Measurements from ENCODE around the gene PLBD2.

PLBD2 gene

GRCh38 chr12:113422030-113422885 is 63.9 kb downstream of the PLBD2 start, which contains the start of gene SDSL:
Gene SDSL, plus strand, starts transcription at chr12:113422380. Its CDS starts 5,603 bp downstream, at chr12:113427983.
- peak within 1 kb of the TSS; percentile 83 for H3K27ac ChIP-seq
- DNase-seq (ENCODE audit: low spot score): peak; percentile 91
- no peak for TF ChIP-seq CTCF (conservative IDR thresholded peaks at IDR 0.05; ENCODE audit: low read depth)
- POLR2A ChIA-PET (ENCODE audit: low non-redundant PET): interaction anchor here (0.6 to 0.7 kb wide), 2 partner anchors 17 to 34 kb away, joined by 4 to 8 read pairs; no protein-coding TSS in a partner anchor
- CTCF ChIA-PET: interaction anchor here (0.6 to 0.7 kb wide), 3 partner anchors 40 to 1279 kb away, joined by 3 read pairs; no protein-coding TSS in a partner anchor

GRCh38 chr12:113422886-113423669 is 64.7 kb downstream of the PLBD2 start:
- ChIA-PET POLR2A (ENCODE audit: low non-redundant PET) (interaction anchor here (0.7 kb wide), 1 partner anchor 18 kb away, joined by 8 read pairs; no protein-coding TSS in a partner anchor), CTCF (no interaction called here)
- no peak for DNase-seq (ENCODE audit: low spot score)
- TF ChIP-seq CTCF (conservative IDR thresholded peaks at IDR 0.05; ENCODE audit: low read depth): no peak
- peak overlapping the region; percentile 83 for H3K27ac ChIP-seq

- ChIA-PET CTCF (interaction anchor here (0.6 kb wide), 1 partner anchor 531 kb away, joined by 3 read pairs; no protein-coding TSS in a partner anchor), POLR2A (ENCODE audit: low non-redundant PET) (interaction anchor here (0.7 kb wide), 1 partner anchor 258 kb away, joined by 6 read pairs; no protein-coding TSS in a partner anchor)
- TF ChIP-seq CTCF (conservative IDR thresholded peaks at IDR 0.05; ENCODE audit: low read depth): no peak
- H3K27ac ChIP-seq: no peak overlapping the region
- no peak for DNase-seq (ENCODE audit: low spot score)
These were observed 66.1 kb downstream of the PLBD2 start for GRCh38 chr12:113424456-113424855.

GRCh38 chr12:113424915-113425823 is 66.8 kb downstream of the PLBD2 start:
- TF ChIP-seq CTCF (conservative IDR thresholded peaks at IDR 0.05; ENCODE audit: low read depth): peak; percentile 84
- ChIA-PET POLR2A (ENCODE audit: low non-redundant PET) (interaction anchor here (0.7 kb wide), 1 partner anchor 258 kb away, joined by 6 read pairs; no protein-coding TSS in a partner anchor), CTCF (interaction anchor here (0.6 to 1.0 kb wide), 7 partner anchors 10 to 1083 kb away, joined by 3 to 6 read pairs (median 3); no protein-coding TSS in a partner anchor)
- no peak overlapping the region for H3K27ac ChIP-seq
- peak; percentile 37 for DNase-seq (ENCODE audit: low spot score)

- TF ChIP-seq CTCF (conservative IDR thresholded peaks at IDR 0.05; ENCODE audit: low read depth): no peak
- DNase-seq (ENCODE audit: low spot score): no peak
- H3K27ac ChIP-seq: no peak overlapping the region
- POLR2A ChIA-PET (ENCODE audit: low non-redundant PET): no interaction called here
- CTCF ChIA-PET: interaction anchor here (0.6 to 1.0 kb wide), 6 partner anchors 10 to 1082 kb away, joined by 3 to 6 read pairs (median 4); no protein-coding TSS in a partner anchor
These were observed 67.6 kb downstream of the PLBD2 start for GRCh38 chr12:113425960-113426453.
